Smooth muscle cell (in vitro differentiated cells): ENCODE data around the gene VCL. TPM values are rescaled to one million over a fixed set of nuclear protein-coding genes. Genes with fewer than 3 reads are reported as not detected.
"Not testable (repeated sequence)": the region's sequence is repeated elsewhere in the genome, so short reads cannot be mapped to it uniquely, and the experiment has no call there.

ENCODE experiments used
- DNase-seq: peaks from one replicate; lab custom pipeline; 2025; ENCODE audit not compliant: unreplicated experiment; lab: John Stamatoyannopoulos, UW
- H2AFZ ChIP-seq: fragments of 200-600 bp; sonication (generic); 2 replicates; pipeline ENCODE4 v1.6.0; 2016; ENCODE audit warnings: antibody characterized with exemption, low read depth, mild to moderate bottlenecking
- H3F3A ChIP-seq: fragments of 200-600 bp; sonication (generic); 2 replicates; pipeline ENCODE4 v1.6.0; 2017; ENCODE audit warnings: antibody characterized with exemption, low read depth
- H3K27ac ChIP-seq: fragments of 200-600 bp; sonication (generic); 2 replicates; pipeline ENCODE4 v1.5.1; 2016; ENCODE audit warnings: low read depth, mild to moderate bottlenecking
- H3K27me3 ChIP-seq: fragments of 200-600 bp; sonication (generic); 2 replicates; pipeline ENCODE4 v1.6.1; 2016; ENCODE audit warnings: low read depth, mild to moderate bottlenecking
- H3K36me3 ChIP-seq: fragments of 200-600 bp; sonication (generic); 2 replicates; pipeline ENCODE4 v1.5.1; 2016; ENCODE audit warnings: low read depth
- H3K4me1 ChIP-seq: fragments of 200-600 bp; sonication (generic); 2 replicates; pipeline ENCODE4 v1.5.1; 2016; ENCODE audit warnings: low read depth
- H3K4me2 ChIP-seq: fragments of 200-600 bp; sonication (generic); 2 replicates; pipeline ENCODE4 v1.6.0; 2016; ENCODE audit warnings: mild to moderate bottlenecking
- H3K4me3 ChIP-seq: fragments of 200-600 bp; sonication (generic); 2 replicates; pipeline ENCODE4 v1.5.1; 2016; ENCODE audit warnings: mild to moderate bottlenecking
- H3K79me2 ChIP-seq: fragments of 200-600 bp; sonication (generic); 2 replicates; pipeline ENCODE4 v1.6.0; 2016; ENCODE audit warnings: low read depth, mild to moderate bottlenecking
- H3K9ac ChIP-seq: fragments of 200-600 bp; sonication (generic); 2 replicates; pipeline ENCODE4 v1.6.0; 2016; ENCODE audit warnings: low read depth
- H3K9me3 ChIP-seq: fragments of 200-600 bp; sonication (generic); replicated peaks from 2 replicates; pipeline ENCODE4 v1.5.1; 2016; ENCODE audit warnings: low read depth
- H4K20me1 ChIP-seq: fragments of 200-600 bp; sonication (generic); 2 replicates; pipeline ENCODE4 v1.6.0; 2016; ENCODE audit warnings: low read depth
- CTCF ChIP-seq: fragments of 200-600 bp; sonication (generic); IDR thresholded peaks from 2 replicates; pipeline ENCODE4 v1.5.1; 2017; ENCODE audit warnings: borderline replicate concordance, mild to moderate bottlenecking, antibody characterized with exemption; ENCODE audit not compliant: insufficient read depth, poor library complexity, severe bottlenecking
- WGBS: methylation state at CpG from one replicate; pipeline ENCODE4 v1.1.7; 2016; ENCODE audit warnings: low lambda C conversion rate; 5-methylcytosine and 5-hydroxymethylcytosine counted together
- polyA plus RNA-seq: library from polyadenylated mRNA; unstranded; fragments of >200 nt; fragmentation: Nextera tagmentation; extraction: Ambion mirVana; gene quantifications from 2 replicates; pipeline ENCODE4 v1.2.1, GENCODE V29; 2016
- total RNA-seq: library from RNA; depleted of rRNA; stranded (reverse); fragments of >200 nt; gene quantifications from 2 replicates; pipeline ENCODE4 v1.2.3, GENCODE V29; 2014

Gene VCL
- total and polyA plus RNA-seq, 2 experiments from 2014 or later = 128 to 187 TPM

GRCh38 chr10:74029943-74030342, 32.0 kb downstream of the VCL start:
- 77% methylated on average over 1 of the region's 1 CpG for WGBS
- Histone ChIP-seq H2AFZ (no peak overlapping the region), H3K9me3 (no peaks in the 10 kb centered on the region), H3K36me3 (peaks cover 4% of the 10 kb centered on the region), H3K27me3 (no peaks in the 10 kb centered on the region), H3K4me1 (peaks cover 11% of the 10 kb centered on the region), H3K27ac (peak overlapping the region; percentile 61), H3K4me3 (no peak overlapping the region), H3K9ac (no peak overlapping the region), H3K4me2 (peak overlapping the region; percentile 10), H3F3A (peaks cover 17% of the 10 kb centered on the region), H3K79me2 (peaks cover 96% of the 10 kb centered on the region), H4K20me1 (peaks cover 100% of the 10 kb centered on the region)
- TF ChIP-seq CTCF = no peak
- DNase-seq = no peak

- H3K27ac ChIP-seq = not testable (repeated sequence)
- peaks cover 100% of the 10 kb centered on the region for H4K20me1 ChIP-seq
- 15% methylated on average over 1 of the region's 1 CpG for WGBS
Observed at GRCh38 chr10:74032208-74032607, 34.3 kb downstream of the VCL start.

GRCh38 chr10:74032900-74033655, 35.2 kb downstream of the VCL start:
- peaks cover 95% of the 10 kb centered on the region for H3K79me2 ChIP-seq
- H3K9ac ChIP-seq = no peak overlapping the region
- H3K27me3 ChIP-seq = no peaks in the 10 kb centered on the region
- peaks cover 12% of the 10 kb centered on the region for H3F3A ChIP-seq
- H2AFZ ChIP-seq = no peak overlapping the region
- peaks cover 4% of the 10 kb centered on the region for H3K36me3 ChIP-seq
- peaks cover 12% of the 10 kb centered on the region for H3K4me1 ChIP-seq
- no peak for DNase-seq
- peaks cover 100% of the 10 kb centered on the region for H4K20me1 ChIP-seq
- no peak for TF ChIP-seq CTCF
- 71% methylated on average over 3 of the region's 3 CpGs for WGBS
- H3K9me3 ChIP-seq = no peaks in the 10 kb centered on the region
- no peak overlapping the region for H3K4me3 ChIP-seq
- H3K4me2 ChIP-seq = no peak overlapping the region
- no peak overlapping the region for H3K27ac ChIP-seq

More at GRCh38 chr10:74032208-74032607, 34.3 kb downstream of the VCL start:
- not testable (repeated sequence) for H3K9ac ChIP-seq, H3K4me2 ChIP-seq, H3K4me3 ChIP-seq, H3K36me3 ChIP-seq, H3K27me3 ChIP-seq, H2AFZ ChIP-seq, H3K9me3 ChIP-seq, DNase-seq
- peaks cover 96% of the 10 kb centered on the region for H3K79me2 ChIP-seq
- peaks cover 12% of the 10 kb centered on the region for H3F3A ChIP-seq
- H3K4me1 ChIP-seq = peaks cover 12% of the 10 kb centered on the region

GRCh38 chr10:74033702-74034101, 35.8 kb downstream of the VCL start:
- peaks cover 9% of the 10 kb centered on the region for H3F3A ChIP-seq
- no peaks in the 10 kb centered on the region for H3K9me3 ChIP-seq
- H3K36me3 ChIP-seq = peaks cover 4% of the 10 kb centered on the region
- 100% methylated on average over 1 of the region's 1 CpG for WGBS
- peaks cover 95% of the 10 kb centered on the region for H3K79me2 ChIP-seq
- H3K27me3 ChIP-seq = no peaks in the 10 kb centered on the region
- peaks cover 100% of the 10 kb centered on the region for H4K20me1 ChIP-seq
- TF ChIP-seq CTCF = no peak
- no peak overlapping the region for H3K27ac ChIP-seq
- H2AFZ ChIP-seq = no peak overlapping the region
- H3K4me2 ChIP-seq = no peak overlapping the region
- no peak overlapping the region for H3K9ac ChIP-seq
- no peak for DNase-seq
- H3K4me3 ChIP-seq = no peak overlapping the region
- H3K4me1 ChIP-seq = peaks cover 12% of the 10 kb centered on the region
